HL-60 (cell line): ENCODE measurements around the gene WFS1.

Source experiments
- DNase-seq, 2 experiments: peaks; one replicate each; pipeline ENCODE4 v3.0.0-alpha.2; 2010 to 2020; ENCODE audit warnings: low read depth in 1 of 2, low spot score in 1 of 2
- H3K27ac ChIP-seq: fragments of 250-450 bp; sonication (Bioruptor Pico); replicated peaks from 2 replicates; pipeline ENCODE4 v1.5.1; 2020; ENCODE audit warnings: mild to moderate bottlenecking, moderate library complexity
- H3K27me3 ChIP-seq: fragments of 250-450 bp; sonication (Bioruptor Pico); 2 replicates; pipeline ENCODE4 v1.5.1; 2021; ENCODE audit warnings: mild to moderate bottlenecking, moderate library complexity; ENCODE audit not compliant: insufficient read depth, poor library complexity, severe bottlenecking
- H3K4me3 ChIP-seq: replicated peaks from 2 replicates; pipeline ENCODE4 v1.5.1; 2011; ENCODE audit warnings: mild to moderate bottlenecking, control low read depth, low read length; ENCODE audit not compliant: insufficient read depth
- GABPA ChIP-seq: IDR thresholded peaks from 2 replicates; pipeline ENCODE4 v1.6.1; 2012; ENCODE audit warnings: low read depth
- POLR2AphosphoS5 ChIP-seq: IDR thresholded peaks from 2 replicates; pipeline ENCODE4 v1.6.1; 2012; ENCODE audit warnings: low read depth
- SPI1 ChIP-seq: IDR thresholded peaks from 2 replicates; pipeline ENCODE4 v1.6.1; 2012; ENCODE audit warnings: low read depth, mild to moderate bottlenecking, borderline replicate concordance
- TF ChIP-seq, protein P1 (sequence below): IDR thresholded peaks from one replicate; pipeline ENCODE4 v1.5.1; 2011; ENCODE audit warnings: low read length, control low read depth, inconsistent platforms; ENCODE audit not compliant: insufficient read depth
- TF ChIP-seq, protein P2 (sequence below): IDR thresholded peaks from 2 replicates; pipeline ENCODE4 v1.6.1; 2012; ENCODE audit warnings: low read depth; ENCODE audit not compliant: insufficient replicate concordance

WFS1 gene

DNA sequence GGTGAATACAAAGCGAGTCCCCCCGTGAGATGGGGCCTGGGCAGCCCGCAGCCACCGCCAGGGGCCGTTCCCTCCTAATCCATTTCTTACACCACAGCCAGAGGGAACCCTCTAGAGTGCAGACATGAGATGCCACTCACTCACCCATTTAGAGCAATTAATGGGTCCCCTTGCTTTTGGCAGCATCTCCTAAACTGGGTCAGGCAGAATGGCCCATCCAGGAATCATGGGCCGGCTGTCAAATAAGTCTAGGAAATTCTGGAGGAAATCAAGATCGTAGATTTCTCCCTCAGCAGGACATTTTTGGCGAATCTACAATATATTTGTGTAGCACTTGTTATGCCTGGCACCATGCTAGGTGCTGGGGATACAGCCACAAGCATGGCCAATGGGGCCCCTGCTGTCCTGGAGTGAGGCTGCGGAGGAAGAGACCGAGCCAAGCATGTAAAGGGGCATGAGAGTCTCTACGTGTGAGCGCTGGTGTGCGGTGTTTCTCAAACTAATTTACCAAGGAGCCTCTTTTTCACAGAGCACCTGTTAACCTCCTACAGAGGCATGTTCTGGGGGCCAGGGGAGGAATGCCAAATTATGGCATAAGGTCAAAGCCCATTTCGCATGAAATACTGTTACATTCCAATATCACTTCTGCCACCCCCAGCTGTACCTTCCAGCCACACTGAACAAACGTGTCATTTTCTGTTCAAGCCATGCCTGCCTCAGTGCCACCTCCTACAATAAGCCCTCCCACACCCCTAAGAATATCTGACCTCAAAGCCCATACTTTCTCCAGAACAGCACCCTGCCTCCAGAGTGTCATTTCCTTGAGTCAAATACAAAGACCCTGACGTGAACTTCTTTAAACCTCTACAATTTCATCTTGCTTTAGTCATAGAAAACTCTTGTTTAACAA lies 41.2 kb upstream of the WFS1 start:
- Histone ChIP-seq H3K27ac (no peak overlapping the region), H3K27me3 (no peaks in the 10 kb centered on the region), H3K4me3 (no peak overlapping the region)
- TF ChIP-seq, protein P1, sequence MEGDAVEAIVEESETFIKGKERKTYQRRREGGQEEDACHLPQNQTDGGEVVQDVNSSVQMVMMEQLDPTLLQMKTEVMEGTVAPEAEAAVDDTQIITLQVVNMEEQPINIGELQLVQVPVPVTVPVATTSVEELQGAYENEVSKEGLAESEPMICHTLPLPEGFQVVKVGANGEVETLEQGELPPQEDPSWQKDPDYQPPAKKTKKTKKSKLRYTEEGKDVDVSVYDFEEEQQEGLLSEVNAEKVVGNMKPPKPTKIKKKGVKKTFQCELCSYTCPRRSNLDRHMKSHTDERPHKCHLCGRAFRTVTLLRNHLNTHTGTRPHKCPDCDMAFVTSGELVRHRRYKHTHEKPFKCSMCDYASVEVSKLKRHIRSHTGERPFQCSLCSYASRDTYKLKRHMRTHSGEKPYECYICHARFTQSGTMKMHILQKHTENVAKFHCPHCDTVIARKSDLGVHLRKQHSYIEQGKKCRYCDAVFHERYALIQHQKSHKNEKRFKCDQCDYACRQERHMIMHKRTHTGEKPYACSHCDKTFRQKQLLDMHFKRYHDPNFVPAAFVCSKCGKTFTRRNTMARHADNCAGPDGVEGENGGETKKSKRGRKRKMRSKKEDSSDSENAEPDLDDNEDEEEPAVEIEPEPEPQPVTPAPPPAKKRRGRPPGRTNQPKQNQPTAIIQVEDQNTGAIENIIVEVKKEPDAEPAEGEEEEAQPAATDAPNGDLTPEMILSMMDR: no peak
- no peak for TF ChIP-seq GABPA
- no peak for TF ChIP-seq SPI1
- TF ChIP-seq, protein P2, sequence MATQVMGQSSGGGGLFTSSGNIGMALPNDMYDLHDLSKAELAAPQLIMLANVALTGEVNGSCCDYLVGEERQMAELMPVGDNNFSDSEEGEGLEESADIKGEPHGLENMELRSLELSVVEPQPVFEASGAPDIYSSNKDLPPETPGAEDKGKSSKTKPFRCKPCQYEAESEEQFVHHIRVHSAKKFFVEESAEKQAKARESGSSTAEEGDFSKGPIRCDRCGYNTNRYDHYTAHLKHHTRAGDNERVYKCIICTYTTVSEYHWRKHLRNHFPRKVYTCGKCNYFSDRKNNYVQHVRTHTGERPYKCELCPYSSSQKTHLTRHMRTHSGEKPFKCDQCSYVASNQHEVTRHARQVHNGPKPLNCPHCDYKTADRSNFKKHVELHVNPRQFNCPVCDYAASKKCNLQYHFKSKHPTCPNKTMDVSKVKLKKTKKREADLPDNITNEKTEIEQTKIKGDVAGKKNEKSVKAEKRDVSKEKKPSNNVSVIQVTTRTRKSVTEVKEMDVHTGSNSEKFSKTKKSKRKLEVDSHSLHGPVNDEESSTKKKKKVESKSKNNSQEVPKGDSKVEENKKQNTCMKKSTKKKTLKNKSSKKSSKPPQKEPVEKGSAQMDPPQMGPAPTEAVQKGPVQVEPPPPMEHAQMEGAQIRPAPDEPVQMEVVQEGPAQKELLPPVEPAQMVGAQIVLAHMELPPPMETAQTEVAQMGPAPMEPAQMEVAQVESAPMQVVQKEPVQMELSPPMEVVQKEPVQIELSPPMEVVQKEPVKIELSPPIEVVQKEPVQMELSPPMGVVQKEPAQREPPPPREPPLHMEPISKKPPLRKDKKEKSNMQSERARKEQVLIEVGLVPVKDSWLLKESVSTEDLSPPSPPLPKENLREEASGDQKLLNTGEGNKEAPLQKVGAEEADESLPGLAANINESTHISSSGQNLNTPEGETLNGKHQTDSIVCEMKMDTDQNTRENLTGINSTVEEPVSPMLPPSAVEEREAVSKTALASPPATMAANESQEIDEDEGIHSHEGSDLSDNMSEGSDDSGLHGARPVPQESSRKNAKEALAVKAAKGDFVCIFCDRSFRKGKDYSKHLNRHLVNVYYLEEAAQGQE: no peak
- no peak for TF ChIP-seq POLR2AphosphoS5
- DNase-seq: no peak

DNA sequence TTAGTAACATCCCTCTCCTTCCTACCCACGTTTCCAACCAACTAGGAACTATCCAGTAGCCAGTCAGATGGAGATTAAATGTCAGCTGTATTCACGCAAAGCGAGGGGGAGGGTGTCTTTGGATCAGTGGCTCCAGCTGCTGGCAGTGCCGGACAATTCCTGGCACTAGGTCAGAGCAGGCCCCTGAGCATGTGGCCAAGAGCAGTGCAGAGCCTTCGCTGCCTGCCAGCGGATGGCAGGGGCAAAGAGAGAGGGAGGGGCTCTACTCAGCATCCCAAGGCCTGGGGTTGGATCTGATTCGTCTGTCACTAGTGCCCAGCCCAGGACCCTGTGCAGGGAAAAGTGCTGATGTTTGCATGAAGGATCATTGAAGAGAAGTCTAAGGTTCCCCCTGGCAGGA lies 40.6 kb upstream of the WFS1 start:
- H3K27ac ChIP-seq: no peak overlapping the region
- TF ChIP-seq, protein P1: no peak
- TF ChIP-seq, protein P2: no peak
- TF ChIP-seq POLR2AphosphoS5: no peak
- TF ChIP-seq SPI1: no peak
- TF ChIP-seq GABPA: no peak
- DNase-seq: no peak

DNA sequence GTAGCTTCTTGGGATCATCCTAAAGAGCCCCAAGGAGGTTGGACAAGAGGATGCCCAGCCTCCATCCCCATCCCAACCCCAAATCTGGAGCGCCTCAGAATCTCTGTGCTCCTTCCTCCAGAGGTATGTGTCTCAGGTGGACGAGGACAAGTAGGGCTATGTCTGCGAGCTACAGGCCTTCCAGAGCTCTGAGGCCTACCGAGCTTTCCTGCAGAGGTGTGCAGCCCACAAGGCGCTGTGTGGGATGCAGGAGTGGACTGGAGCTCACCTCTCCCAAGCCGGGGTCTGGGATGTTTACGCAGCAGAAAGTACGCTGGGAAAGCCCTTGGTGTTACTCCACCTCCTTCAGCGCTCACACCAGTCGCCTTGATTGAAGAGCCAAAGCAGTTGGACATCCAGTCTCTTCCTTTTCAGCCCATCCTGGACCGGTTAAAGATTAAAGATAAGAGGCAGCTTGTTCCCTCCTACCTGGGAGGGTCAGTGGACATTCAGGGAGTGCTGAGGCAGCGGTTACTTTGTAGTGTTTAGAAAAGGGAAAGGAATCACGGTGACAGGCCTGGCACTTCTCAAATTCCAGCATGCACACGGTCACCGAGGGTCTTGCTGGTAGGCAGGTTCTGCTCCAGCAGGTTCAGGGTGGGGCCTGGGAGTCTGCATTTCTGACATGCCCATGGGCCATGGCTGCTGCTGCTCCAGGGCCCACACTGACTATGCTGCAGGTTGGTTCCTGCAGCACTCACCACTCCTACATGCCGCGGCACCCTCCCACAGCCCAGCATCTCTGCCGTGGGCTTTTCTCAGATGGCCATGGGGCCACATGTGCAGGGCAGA lies 39.8 kb upstream of the WFS1 start:
- TF ChIP-seq, protein P1: no peak
- no peak for TF ChIP-seq POLR2AphosphoS5
- TF ChIP-seq, protein P2: no peak
- TF ChIP-seq GABPA: no peak
- no peak for TF ChIP-seq SPI1

More for the DNA sequence above, 40.6 kb upstream of the WFS1 start:
- no peaks in the 10 kb centered on the region for H3K27me3 ChIP-seq
- no peak overlapping the region for H3K4me3 ChIP-seq

More for the DNA sequence above, 39.8 kb upstream of the WFS1 start:
- H3K27me3 ChIP-seq: no peaks in the 10 kb centered on the region
- no peak overlapping the region for H3K27ac ChIP-seq
- no peak for DNase-seq
- no peak overlapping the region for H3K4me3 ChIP-seq
